Measurements from ENCODE around the gene NRDE2.
A peak's percentile ranks its signal among the peaks of the same experiment; 100 is the strongest.

The NRDE2 gene, protein sequence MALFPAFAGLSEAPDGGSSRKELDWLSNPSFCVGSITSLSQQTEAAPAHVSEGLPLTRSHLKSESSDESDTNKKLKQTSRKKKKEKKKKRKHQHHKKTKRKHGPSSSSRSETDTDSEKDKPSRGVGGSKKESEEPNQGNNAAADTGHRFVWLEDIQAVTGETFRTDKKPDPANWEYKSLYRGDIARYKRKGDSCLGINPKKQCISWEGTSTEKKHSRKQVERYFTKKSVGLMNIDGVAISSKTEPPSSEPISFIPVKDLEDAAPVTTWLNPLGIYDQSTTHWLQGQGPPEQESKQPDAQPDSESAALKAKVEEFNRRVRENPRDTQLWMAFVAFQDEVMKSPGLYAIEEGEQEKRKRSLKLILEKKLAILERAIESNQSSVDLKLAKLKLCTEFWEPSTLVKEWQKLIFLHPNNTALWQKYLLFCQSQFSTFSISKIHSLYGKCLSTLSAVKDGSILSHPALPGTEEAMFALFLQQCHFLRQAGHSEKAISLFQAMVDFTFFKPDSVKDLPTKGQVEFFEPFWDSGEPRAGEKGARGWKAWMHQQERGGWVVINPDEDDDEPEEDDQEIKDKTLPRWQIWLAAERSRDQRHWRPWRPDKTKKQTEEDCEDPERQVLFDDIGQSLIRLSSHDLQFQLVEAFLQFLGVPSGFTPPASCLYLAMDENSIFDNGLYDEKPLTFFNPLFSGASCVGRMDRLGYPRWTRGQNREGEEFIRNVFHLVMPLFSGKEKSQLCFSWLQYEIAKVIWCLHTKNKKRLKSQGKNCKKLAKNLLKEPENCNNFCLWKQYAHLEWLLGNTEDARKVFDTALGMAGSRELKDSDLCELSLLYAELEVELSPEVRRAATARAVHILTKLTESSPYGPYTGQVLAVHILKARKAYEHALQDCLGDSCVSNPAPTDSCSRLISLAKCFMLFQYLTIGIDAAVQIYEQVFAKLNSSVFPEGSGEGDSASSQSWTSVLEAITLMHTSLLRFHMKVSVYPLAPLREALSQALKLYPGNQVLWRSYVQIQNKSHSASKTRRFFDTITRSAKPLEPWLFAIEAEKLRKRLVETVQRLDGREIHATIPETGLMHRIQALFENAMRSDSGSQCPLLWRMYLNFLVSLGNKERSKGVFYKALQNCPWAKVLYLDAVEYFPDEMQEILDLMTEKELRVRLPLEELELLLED

DNA sequence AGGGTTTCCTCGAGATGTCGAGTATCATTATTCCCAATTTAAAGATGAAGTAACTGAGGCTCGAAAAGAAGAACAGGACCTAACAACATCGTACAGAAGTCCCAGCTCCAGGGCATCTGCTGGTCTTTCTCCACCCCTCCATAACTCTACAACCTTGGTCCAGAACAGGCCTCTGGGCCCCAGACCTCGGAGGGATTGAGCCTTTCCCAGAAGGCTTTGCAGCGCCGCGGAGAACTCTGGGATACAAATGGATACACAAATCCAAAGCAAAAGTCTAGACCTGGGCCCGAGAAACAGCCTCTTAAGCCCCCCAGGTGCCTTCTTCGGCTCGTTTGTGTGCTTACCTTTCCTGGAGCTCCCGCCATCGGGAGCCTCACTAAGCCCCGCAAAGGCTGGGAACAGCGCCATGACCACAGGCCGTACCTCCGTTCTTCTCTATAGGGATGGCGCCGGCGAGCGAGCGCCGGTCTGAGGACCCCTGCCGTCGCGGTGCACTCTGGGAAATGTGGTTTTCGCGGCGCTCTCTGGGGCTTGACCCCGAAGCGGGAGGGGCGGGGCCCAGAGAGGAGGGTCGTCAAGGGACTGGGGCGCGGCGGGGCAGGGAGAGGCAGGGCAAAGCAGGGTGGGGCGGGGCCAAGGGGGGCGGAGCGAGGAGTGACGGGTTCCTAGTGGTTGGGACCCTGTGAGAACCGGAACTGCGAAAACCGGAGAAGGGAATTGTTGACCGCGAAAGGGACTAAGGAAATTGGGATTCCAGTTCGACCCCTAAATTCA is at the start of gene NRDE2:
Gene NRDE2 (minus strand): TSS at position 445 of the 774 bp plus-strand sequence. CDS start 37 bp downstream, at position 408.
- DNase-seq (ENCODE audit: low read depth, low spot score): peak; percentile 99

DNA sequence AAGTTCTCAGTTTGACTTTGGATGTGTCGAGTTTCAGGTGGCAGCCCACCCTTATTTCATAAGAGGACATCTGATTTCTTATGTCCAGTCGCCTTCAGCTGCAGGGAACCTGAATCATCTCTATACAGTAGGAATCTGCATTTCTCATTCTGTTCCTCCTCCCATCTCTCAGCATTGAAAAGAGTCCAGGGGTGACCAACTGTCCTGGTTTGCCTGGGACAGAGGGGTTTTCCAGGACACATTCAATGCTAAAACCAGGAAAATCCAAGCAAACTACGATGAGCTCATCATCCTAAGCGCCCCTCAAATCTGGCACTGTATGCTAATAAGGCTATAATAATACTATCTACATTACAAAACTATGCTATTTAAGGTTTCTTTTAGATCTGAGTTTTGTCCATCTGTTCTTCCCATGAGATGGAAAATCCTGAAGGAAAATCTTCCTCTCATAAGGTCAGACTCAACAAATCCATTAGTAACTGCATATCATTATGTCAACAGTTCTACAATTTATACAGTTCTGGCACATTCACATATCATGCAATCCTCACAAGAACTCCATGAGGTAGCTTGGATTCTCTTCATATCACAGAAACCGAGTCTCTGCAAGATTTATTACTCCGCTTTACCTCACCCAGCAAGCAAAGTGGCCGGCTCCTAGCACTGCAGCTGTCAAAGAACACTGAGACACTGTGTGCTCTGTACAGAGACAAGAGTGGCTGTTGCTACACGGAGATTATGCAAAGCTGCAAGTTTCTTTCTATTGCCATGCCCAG is 49.5 kb upstream of the NRDE2 start:
- no peak for DNase-seq (ENCODE audit: low read depth, low spot score)

DNA sequence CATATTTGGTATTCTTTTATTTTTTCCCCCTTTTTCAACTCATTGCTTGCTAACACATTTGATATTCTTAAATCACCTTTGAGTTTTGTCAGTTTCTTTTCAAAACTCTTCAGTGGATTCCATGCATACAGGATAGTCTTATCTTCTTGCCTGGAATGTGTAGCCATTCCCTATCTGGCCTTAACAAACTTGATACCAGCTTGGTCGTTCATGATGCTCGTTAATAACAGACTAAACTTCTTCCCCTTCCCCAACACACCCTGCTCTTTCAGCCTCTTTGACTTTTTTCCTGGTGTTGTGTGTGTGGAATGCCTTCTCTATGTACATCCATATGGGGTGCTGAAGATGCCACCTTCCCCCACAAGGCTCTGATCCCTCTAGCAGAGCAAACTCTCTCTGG is 47.4 kb upstream of the NRDE2 start:
- no peak for DNase-seq (ENCODE audit: low read depth, low spot score)

DNA sequence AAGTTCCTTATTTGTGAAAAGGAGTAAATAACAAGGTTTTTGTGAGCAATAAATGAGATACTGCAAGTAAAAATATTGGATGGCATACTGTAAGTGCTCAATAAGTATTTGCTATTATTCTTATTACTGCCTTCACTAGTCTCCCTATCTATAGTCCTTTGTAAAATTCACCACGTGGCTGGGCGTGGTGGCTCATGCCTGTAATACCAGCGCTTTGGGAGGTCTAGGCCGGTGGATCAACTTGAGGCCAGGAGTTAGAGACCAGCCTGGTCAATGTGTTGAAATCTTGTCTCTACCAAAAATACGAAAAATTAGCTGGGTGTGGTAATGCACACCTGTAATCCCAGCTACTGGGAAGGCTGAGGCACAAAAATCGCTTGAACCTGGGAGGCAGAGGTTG is 46.5 kb upstream of the NRDE2 start:
- DNase-seq (ENCODE audit: low read depth, low spot score): no peak

DNA sequence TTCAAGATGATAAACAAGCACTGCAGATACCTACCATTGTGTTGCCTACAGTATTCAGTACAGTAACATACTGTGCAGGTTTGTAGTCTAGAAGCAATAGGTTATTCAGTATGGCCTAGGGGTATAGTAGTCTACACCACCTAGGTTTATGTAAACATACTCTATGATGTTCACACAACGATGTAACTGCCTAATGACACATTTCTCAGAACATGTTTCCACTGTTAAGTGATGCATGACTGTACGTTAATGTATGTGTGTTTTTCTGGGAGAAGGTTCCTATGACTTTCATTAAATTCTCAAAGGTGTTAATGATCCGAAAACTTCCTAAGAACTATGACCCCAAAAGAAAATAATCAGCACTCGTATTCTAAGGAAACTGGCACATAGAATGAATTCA is 44.2 kb upstream of the NRDE2 start:
- no peak for DNase-seq (ENCODE audit: low read depth, low spot score)

DNA sequence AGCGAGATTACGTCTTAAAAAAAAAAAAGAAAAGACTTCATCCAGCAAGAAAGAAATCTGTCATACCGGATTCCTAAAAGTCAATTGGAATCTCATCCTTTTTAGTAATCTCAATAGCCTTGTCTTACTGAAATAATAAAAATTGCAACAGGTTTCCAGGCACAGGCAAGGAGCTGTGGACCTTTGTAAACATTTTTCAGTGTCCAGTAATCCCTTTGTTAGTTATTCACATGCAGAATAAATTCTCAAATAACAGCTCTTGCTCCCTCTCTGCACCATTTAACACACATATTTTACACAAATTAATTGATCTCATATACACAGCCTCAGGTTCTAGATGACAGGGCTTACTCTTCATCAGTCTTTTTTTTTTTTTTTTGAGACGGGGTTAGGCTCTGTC is 43.1 kb upstream of the NRDE2 start:
- no peak for DNase-seq (ENCODE audit: low read depth, low spot score)

DNA sequence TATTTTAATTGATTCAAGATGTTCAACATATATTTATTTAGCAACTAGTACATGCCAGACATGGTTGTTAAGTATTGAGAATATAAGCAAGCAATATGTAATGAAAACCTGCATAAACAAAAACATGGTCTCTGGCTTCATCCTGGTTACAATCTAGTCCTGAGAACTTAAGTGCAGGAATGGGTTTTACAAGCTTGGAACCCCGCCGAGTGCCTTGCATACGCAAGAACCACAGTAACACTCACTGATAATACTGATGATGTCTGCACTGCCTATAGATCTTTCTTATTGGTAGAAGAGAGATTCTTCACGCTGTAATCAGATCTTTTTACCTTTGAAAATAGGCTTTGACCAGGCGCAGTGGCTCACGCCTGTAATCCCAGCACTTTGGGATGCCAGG is 42.1 kb upstream of the NRDE2 start:
- no peak for DNase-seq (ENCODE audit: low read depth, low spot score)

DNA sequence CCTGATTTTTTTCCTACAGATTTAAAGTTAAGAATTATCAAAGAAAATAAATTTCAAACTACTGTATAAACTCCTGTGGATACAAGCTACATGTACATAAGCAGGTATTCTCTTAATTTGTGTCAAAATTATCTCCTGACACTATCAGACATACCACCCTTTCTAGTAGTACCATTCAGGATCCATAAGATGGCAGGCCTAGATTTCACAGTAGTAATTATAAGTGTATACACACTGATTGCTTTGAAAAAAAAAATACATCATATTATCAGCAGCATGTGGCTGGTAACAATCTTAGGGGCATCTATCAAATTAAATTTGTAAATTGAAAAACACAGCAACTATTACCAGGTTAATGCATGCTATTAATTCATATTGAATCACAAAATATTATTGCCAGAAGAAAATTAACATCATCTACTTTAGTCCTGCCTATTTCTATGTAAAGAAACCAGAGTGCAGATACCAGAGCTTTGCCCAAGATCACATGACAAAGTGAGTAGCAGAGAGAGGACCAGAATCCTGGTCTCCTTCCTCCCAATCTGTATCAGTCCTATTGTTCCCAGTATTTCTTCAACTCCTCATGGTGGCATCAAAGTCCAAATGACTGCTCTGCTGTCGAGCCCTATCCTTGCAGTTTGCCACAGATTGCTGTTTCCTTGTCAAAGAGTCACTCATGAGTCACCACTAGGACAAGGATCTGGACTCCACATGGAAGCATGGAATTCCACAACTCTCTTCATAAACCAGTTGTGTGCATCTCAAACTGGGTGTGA is 37.4 kb upstream of the NRDE2 start:
- no peak for DNase-seq (ENCODE audit: low read depth, low spot score)

DNA sequence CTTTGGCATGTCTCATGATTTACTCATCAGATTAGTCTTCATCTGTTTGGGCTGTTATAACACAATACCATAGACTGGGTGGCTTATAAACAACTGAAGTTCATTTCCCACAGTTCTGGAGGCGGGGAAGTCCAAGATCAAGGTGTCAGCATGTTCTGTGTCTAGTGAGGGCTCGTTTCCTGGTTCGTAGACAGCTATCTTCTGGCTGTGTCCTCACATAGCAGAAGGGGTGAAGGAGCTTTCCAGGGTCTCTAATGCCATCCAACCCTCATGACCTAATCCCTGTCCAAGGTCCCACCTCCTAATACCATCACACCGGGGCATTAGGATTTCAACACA is 30.8 kb upstream of the NRDE2 start:
- no peak for DNase-seq (ENCODE audit: low read depth, low spot score)

DNA sequence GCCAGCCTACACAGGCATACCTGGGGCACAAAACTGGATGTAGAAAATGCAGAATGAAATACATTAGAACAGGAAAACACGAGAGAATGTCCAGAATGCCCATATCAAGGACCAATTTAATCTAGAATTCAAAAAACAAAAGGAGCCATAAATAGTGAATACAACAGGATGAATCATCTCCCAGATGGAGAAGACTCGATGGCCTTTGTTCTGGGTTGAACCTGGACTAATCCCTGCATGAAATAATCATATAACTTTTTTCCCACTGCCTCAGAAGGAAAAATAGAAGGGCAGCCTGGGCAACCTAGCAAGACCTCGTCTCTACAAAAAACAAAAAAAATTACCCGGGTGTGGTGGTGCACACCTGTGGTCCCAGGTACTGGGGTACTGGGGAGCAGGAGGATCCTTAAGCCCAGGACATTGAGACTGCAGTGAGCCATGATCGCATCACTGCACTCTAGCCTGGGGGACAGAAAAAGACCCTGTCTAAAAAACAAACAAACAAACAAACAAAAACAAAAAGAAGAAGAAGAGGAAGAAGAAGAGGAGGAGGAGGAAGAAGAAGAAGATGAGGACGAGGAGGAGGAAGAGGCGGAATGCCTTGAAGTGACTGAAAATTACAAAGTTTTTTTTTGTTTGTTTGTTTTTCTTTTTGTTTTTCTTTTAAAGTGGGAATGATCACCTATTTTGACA is 30.3 kb upstream of the NRDE2 start:
- DNase-seq (ENCODE audit: low read depth, low spot score): no peak

DNA sequence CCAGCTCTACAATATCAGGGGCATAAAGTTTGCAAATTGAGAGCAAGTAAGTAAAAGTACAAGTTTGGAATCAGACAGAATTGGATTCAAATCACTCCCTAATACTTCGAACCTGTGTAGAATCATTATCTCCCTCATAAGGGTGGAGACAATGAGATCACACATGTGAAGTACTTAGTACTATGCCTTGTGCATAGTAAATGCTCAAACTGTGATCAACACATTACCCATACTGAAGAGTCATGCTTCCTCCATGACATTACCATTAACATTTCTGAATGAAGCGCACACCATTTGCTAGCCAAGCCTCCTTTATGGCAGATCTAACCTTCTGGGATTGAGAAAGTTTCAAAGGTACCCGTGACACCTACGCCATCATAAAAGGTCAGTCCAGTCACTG is 26.6 kb upstream of the NRDE2 start:
- no peak for DNase-seq (ENCODE audit: low read depth, low spot score)

DNA sequence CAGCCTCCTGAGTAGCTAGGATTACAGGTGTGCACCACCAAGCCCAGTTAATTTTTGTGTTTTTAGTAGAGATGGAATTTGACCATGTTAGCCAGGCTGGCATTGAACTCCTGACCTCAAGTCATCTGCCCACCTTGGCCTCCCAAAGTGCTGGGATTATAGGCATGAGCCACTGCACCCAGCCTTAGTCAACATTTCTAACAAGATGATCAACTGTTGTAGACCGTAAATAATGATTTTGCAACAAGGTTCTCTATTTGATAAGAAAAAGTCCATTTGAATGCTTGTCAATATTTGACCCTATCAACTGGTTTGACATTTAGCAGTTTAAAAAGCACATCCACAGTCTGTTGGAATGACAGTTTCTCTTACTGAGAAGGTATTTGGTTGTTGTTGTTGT is 25.2 kb upstream of the NRDE2 start:
- no peak for DNase-seq (ENCODE audit: low read depth, low spot score)

DNA sequence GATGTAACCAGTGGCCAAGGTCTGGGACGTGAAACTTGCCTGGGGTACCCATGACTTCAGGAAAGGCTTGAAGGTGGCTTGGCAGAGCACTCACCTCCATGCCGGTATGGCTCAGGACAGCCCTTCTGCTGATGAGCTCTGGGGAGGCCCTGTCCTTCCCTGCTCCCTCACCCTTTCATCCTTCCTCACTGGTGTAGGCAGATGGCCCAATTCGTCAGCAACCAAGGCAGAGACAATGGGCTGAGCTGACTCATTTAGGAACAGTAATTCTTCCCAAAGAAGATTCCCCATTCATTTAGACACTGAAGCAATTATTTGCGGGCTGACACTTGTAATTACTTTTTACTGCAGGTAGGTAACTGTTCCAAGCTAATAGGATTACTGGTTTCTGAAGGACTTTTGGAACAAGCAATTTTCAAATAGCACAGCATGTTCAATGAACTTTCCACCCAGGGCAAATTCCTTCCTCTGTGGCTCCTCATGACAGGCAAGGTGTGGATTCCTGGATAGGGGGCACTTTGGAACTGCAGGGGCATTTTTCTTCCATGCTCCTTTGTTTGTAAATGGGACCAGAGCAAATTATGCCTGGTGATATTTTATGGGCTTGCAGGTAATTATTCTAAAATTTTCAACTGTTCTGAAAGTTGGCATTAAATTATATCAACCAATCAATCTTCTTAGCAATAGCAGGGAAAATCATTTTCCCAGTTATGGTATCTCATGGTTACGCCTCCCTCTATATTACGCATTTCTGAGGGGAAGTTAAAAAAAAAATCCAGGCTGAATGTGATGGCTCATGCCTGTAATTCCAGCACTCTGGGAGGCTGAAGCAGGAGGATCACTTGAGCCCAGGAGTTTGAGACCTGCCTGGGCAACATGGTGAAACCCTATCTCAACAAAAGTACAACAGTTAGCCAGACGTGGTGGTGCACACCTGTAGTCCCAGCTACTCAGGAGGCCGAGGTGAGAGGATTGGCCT is 24.1 kb upstream of the NRDE2 start:
- no peak for DNase-seq (ENCODE audit: low read depth, low spot score)

DNA sequence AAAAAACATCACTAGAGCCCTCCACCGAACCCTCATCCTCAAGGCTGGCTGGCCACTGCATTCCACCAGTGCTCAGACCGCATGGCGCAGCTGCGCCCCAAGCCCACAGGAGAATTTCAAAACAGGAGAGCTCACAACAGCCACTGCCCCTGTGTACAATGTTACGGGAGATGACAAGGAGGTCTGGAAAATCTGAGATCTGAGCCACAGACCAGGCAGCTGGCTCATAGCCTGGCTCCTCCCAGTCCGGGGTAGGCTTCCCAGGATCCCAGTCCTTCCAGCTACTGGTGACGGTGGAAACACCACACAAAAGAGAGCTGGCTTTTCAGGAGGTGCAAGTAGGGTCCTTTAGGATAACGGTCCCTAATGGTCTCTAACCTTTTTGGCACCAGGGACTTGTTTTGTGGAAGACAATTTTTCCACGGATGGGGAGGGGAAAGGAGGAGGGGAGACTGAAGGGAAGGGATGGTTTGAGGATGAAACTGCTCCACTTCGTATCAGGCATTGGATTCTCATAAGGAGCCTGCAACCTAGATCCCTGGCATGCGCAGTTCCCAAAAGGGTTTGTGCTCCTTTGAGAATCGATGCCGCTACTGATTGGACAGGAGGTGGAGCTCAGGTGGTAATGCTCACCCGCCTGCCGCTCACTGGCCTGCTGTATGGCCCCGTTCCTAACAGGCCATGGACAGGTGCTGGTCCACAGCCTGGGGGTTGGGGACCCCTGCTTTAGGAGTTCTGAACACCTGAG is 23.0 kb upstream of the NRDE2 start:
- DNase-seq (ENCODE audit: low read depth, low spot score): no peak

DNA sequence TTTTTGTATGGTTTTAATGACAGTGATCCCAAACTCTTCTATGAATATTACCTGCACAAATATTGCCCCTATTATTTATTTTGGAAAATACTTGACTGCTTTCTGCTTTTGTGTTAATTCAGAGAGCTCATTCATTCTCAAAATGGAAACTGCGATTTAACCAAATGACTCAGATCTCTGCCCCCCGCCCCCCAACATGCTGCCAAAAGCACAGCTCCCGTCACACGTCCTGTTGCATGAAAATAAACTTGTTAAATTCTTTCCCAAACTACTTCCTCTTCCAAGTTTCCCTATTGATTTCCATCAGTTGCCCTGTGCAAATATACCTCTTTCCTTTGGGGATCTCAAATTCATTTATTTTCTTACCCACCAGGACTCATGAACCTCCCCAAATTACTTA is 18.0 kb upstream of the NRDE2 start:
- DNase-seq (ENCODE audit: low read depth, low spot score): no peak

DNA sequence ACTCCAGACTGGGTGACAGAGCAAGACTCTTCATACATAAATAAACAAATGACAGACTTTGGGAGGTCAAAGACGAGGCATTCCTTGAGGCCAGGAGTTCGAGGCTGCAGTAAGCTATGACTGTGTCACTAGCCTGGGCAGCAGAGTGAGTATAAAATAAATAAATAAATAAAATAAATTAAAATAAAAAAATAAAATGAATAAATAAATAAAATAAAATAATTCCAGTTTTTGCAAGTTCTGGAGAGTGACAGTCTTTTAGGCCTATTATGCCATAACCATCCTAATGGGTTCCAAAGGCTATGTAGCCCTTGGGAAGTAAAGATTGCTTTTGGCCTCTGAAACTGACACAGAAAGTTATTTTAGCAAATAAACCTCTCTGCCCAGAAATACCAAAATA is 16.5 kb upstream of the NRDE2 start:
- DNase-seq (ENCODE audit: low read depth, low spot score): no peak

DNA sequence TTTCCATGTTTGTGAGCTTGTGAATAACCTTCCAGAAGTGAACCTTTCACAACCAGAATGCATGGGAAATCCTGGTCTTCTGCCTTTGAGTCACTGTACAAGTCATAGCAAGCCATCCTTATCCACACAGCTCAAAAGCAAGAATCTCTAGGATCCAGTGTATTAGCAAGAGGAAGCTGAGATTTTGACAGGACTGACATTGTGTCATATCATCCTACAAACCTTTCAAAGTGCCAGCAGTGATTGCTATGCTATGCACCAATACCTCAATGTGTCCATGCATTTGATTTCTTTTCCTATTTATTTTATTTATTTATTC is 13.5 kb upstream of the NRDE2 start:
- no peak for DNase-seq (ENCODE audit: low read depth, low spot score)
